NCI-H146 treated with DMSO at 0.1 percent for 48 hours (cell line): ENCODE results near the gene ATAD2B.

ENCODE experiments used
- DNase-seq: peaks from one replicate; lab custom pipeline; 2025; ENCODE audit not compliant: unreplicated experiment; lab: John Stamatoyannopoulos, UW

Gene ATAD2B

GRCh38 chr2:23915327-23915726 is 11.6 kb downstream of the ATAD2B start:
- DNase-seq = no peak

- no peak for DNase-seq
Measured at GRCh38 chr2:23912054-23912453, 14.9 kb downstream of the ATAD2B start.

- DNase-seq = no peak
Measured at GRCh38 chr2:23905155-23905554, 21.8 kb downstream of the ATAD2B start.

- no peak for DNase-seq
Measured at GRCh38 chr2:23904692-23905091, 22.2 kb downstream of the ATAD2B start.

GRCh38 chr2:23904215-23904614 is 22.7 kb downstream of the ATAD2B start:
- no peak for DNase-seq

GRCh38 chr2:23903034-23903433 is 23.9 kb downstream of the ATAD2B start:
- DNase-seq = no peak

- no peak for DNase-seq
Measured at GRCh38 chr2:23901966-23902846, 24.7 kb downstream of the ATAD2B start.

GRCh38 chr2:23900541-23901322 is 26.2 kb downstream of the ATAD2B start:
- DNase-seq = no peak

GRCh38 chr2:23900133-23900532 is 26.8 kb downstream of the ATAD2B start:
- no peak for DNase-seq

- no peak for DNase-seq
Measured at GRCh38 chr2:23871206-23871605, 55.7 kb downstream of the ATAD2B start.

GRCh38 chr2:23867449-23867848 is 59.5 kb downstream of the ATAD2B start:
- DNase-seq = no peak

- DNase-seq = no peak
Measured at GRCh38 chr2:23862716-23863426, 64.1 kb downstream of the ATAD2B start.

- no peak for DNase-seq
Measured at GRCh38 chr2:23861952-23862351, 65.0 kb downstream of the ATAD2B start.

GRCh38 chr2:23859983-23860382 is 66.9 kb downstream of the ATAD2B start:
- DNase-seq = no peak

- DNase-seq = no peak
Measured at GRCh38 chr2:23859234-23859633, 67.7 kb downstream of the ATAD2B start.

- DNase-seq = no peak
Measured at GRCh38 chr2:23850564-23851256, 76.2 kb downstream of the ATAD2B start.

GRCh38 chr2:23844905-23845304 is 82.0 kb downstream of the ATAD2B start:
- no peak for DNase-seq

GRCh38 chr2:23843051-23843976 is 83.6 kb downstream of the ATAD2B start:
- no peak for DNase-seq

- DNase-seq = no peak
Measured at GRCh38 chr2:23839919-23840578, 86.9 kb downstream of the ATAD2B start.
